ENCODE measurements around the gene ZNF587B. TPM values are rescaled to one million over a fixed set of nuclear protein-coding genes. Genes with fewer than 3 reads are reported as not detected.
A peak's percentile ranks its signal among the peaks of the same experiment; 100 is the strongest.

ZNF587B gene
- total RNA-seq, 1 experiment from 2014 or later = 43.2 TPM

- TF ChIP-seq, protein P1, sequence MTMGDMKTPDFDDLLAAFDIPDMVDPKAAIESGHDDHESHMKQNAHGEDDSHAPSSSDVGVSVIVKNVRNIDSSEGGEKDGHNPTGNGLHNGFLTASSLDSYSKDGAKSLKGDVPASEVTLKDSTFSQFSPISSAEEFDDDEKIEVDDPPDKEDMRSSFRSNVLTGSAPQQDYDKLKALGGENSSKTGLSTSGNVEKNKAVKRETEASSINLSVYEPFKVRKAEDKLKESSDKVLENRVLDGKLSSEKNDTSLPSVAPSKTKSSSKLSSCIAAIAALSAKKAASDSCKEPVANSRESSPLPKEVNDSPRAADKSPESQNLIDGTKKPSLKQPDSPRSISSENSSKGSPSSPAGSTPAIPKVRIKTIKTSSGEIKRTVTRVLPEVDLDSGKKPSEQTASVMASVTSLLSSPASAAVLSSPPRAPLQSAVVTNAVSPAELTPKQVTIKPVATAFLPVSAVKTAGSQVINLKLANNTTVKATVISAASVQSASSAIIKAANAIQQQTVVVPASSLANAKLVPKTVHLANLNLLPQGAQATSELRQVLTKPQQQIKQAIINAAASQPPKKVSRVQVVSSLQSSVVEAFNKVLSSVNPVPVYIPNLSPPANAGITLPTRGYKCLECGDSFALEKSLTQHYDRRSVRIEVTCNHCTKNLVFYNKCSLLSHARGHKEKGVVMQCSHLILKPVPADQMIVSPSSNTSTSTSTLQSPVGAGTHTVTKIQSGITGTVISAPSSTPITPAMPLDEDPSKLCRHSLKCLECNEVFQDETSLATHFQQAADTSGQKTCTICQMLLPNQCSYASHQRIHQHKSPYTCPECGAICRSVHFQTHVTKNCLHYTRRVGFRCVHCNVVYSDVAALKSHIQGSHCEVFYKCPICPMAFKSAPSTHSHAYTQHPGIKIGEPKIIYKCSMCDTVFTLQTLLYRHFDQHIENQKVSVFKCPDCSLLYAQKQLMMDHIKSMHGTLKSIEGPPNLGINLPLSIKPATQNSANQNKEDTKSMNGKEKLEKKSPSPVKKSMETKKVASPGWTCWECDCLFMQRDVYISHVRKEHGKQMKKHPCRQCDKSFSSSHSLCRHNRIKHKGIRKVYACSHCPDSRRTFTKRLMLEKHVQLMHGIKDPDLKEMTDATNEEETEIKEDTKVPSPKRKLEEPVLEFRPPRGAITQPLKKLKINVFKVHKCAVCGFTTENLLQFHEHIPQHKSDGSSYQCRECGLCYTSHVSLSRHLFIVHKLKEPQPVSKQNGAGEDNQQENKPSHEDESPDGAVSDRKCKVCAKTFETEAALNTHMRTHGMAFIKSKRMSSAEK (CRISPR knock-in tag; IDR thresholded peaks at IDR 0.05; ENCODE audit: borderline replicate concordance) = no peak
- TF ChIP-seq, protein P2, sequence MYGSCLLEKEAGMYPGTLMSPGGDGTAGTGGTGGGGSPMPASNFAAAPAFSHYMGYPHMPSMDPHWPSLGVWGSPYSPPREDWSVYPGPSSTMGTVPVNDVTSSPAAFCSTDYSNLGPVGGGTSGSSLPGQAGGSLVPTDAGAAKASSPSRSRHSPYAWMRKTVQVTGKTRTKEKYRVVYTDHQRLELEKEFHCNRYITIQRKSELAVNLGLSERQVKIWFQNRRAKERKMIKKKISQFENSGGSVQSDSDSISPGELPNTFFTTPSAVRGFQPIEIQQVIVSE (CRISPR knock-in tag; IDR thresholded peaks at IDR 0.05; ENCODE audit: borderline replicate concordance) = no peak
- TF ChIP-seq MAX (CRISPR knock-in tag; IDR thresholded peaks at IDR 0.05) = no peak
- no peak for TF ChIP-seq KAT7 (CRISPR knock-in tag; IDR thresholded peaks at IDR 0.05; ENCODE audit: borderline replicate concordance)
- TF ChIP-seq ZBTB43 (CRISPR knock-in tag; IDR thresholded peaks at IDR 0.05) = no peak
- ChIA-PET POLR2A (no interaction called here), CTCF (interaction anchor here (0.7 to 1.3 kb wide), 2 partner anchors 33 to 64 kb away, joined by 3 to 5 read pairs; partner anchors contain the start of gene ZNF586)
- H3K4me3 Mint-ChIP-seq = peak overlapping the region; percentile 24; the same call in 1 of the 2 replicates
- no peaks in the 10 kb centered on the region for H3K27me3 Mint-ChIP-seq (ENCODE audit: low read depth)
- H3K27ac Mint-ChIP-seq = peak overlapping the region; percentile 89
- peaks cover 76% of the 10 kb centered on the region for H3K4me1 Mint-ChIP-seq
- DNase-seq (ENCODE audit: low spot score) (peak; percentile 34), ATAC-seq (peak; percentile 10; the same call in 1 of the 2 replicates)
- no peaks in the 10 kb centered on the region for H3K9me3 Mint-ChIP-seq
- H3K36me3 Mint-ChIP-seq = peaks cover 13% of the 10 kb centered on the region
These were observed 27.8 kb upstream of the ZNF587B start for GRCh38 chr19:57802269-57802668.

GRCh38 chr19:57803265-57803593, 26.9 kb upstream of the ZNF587B start:
- CTCF ChIA-PET = no interaction called here
- peak overlapping the region; percentile 100 for H3K27ac Mint-ChIP-seq
- peaks cover 73% of the 10 kb centered on the region for H3K4me1 Mint-ChIP-seq
- no peak for ATAC-seq
- H3K27me3 Mint-ChIP-seq (ENCODE audit: low read depth) = no peaks in the 10 kb centered on the region
- no peak for DNase-seq (ENCODE audit: low spot score)
- H3K9me3 Mint-ChIP-seq = no peaks in the 10 kb centered on the region
- peaks cover 20% of the 10 kb centered on the region for H3K36me3 Mint-ChIP-seq
- H3K4me3 Mint-ChIP-seq = peak overlapping the region; percentile 86
- POLR2A ChIA-PET = interaction anchor here (2.9 kb wide), 1 partner anchor 12 kb away, joined by 11 read pairs; the partner anchor contains the start of gene ZNF552
- TF ChIP-seq ELF4 (CRISPR knock-in tag; IDR thresholded peaks at IDR 0.05; ENCODE audit: low read depth) (no peak), FOXK1 (CRISPR knock-in tag; IDR thresholded peaks at IDR 0.05) (no peak), ZBTB43 (CRISPR knock-in tag; IDR thresholded peaks at IDR 0.05) (no peak), PRRX2 (CRISPR knock-in tag; IDR thresholded peaks at IDR 0.05) (no peak)
- TF ChIP-seq, protein P3, sequence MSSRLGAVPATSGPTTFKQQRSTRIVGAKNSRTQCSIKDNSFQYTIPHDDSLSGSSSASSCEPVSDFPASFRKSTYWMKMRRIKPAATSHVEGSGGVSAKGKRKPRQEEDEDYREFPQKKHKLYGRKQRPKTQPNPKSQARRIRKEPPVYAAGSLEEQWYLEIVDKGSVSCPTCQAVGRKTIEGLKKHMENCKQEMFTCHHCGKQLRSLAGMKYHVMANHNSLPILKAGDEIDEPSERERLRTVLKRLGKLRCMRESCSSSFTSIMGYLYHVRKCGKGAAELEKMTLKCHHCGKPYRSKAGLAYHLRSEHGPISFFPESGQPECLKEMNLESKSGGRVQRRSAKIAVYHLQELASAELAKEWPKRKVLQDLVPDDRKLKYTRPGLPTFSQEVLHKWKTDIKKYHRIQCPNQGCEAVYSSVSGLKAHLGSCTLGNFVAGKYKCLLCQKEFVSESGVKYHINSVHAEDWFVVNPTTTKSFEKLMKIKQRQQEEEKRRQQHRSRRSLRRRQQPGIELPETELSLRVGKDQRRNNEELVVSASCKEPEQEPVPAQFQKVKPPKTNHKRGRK (CRISPR knock-in tag; IDR thresholded peaks at IDR 0.05; ENCODE audit: borderline replicate concordance) = 0 out of 2 replicates have a peak, but pooled peaks have one; percentile 21

- Mint-ChIP-seq H3K4me3 (peak overlapping the region; percentile 86), H3K4me1 (peaks cover 70% of the 10 kb centered on the region), H3K27me3 (ENCODE audit: low read depth) (no peaks in the 10 kb centered on the region), H3K27ac (peak overlapping the region; percentile 100), H3K36me3 (peaks cover 22% of the 10 kb centered on the region), H3K9me3 (no peaks in the 10 kb centered on the region)
- POLR2A ChIA-PET = interaction anchor here (0.5 to 2.9 kb wide), 4 partner anchors 11 to 145 kb away, joined by 4 to 11 read pairs (median 6); partner anchors contain the start of gene ZNF552
- CTCF ChIA-PET = interaction anchor here (0.6 to 2.5 kb wide), 3 partner anchors 11 to 38 kb away, joined by 3 to 12 read pairs (median 3); no protein-coding TSS in a partner anchor
- ATAC-seq (peak; percentile 60), DNase-seq (ENCODE audit: low spot score) (peak; percentile 69)
- TF ChIP-seq GTF2I (CRISPR knock-in tag; conservative IDR thresholded peaks at IDR 0.05) (no peak), RELA (CRISPR knock-in tag; IDR thresholded peaks at IDR 0.05; ENCODE audit: borderline replicate concordance) (no peak)
These were observed 26.3 kb upstream of the ZNF587B start for GRCh38 chr19:57803594-57804325.

Measured in WTC11 (cell line).